OCI-LY3 (cell line): ENCODE results near the gene FXR2.

Experiments used
- CTCF ChIP-seq: fragments of 200-600, 300-600 bp; sonication (generic); IDR thresholded peaks from 2 replicates; pipeline ENCODE4 v1.5.1; 2014; ENCODE audit warnings: antibody characterized with exemption, low read length, low read depth
- EZH2phosphoT487 ChIP-seq: fragments of 200-600 bp; shearing (Covaris generic); IDR thresholded peaks from 2 replicates; pipeline ENCODE4 v1.6.1; 2018; ENCODE audit warnings: antibody characterized with exemption, mixed run types, low read depth

GRCh38 chr17:7614425-7615264 lies at the start of gene FXR2:
- TF ChIP-seq CTCF (peak; percentile 42), EZH2phosphoT487 (no peak)
